Prostate gland (tissue), 2 donors: ENCODE results near the gene ZRANB2. TPM values are rescaled to one million over a fixed set of nuclear protein-coding genes. Genes with fewer than 3 reads are reported as not detected.

Experiments used
- DNase-seq: peaks from one replicate; pipeline ENCODE4 v3.0.0-alpha.2; 2019; ENCODE audit warnings: low spot score
- H3K27ac ChIP-seq, 2 donors: fragments of 200-600 bp; sonication (generic); 2 replicates each; pipeline ENCODE4 v1.5.1; 2017 to 2019
- H3K27me3 ChIP-seq: fragments of 200-600 bp; sonication (generic); replicated peaks from 2 replicates; pipeline ENCODE4 v1.5.1; 2019; ENCODE audit not compliant: insufficient read depth
- H3K36me3 ChIP-seq, 2 donors: fragments of 200-600 bp; sonication (generic); 1 replicate in 1 of 2; 2 replicates in 1 of 2; pipeline versions ENCODE4 v1.5.1 to v1.8.1; 2017 to 2019
- H3K4me1 ChIP-seq: fragments of 200-600 bp; sonication (generic); replicated peaks from 2 replicates; pipeline ENCODE4 v1.5.1; 2019
- H3K4me3 ChIP-seq, 2 donors: fragments of 200-600 bp; sonication (generic); 2 replicates each; pipeline ENCODE4 v1.5.1; 2017 to 2019
- H3K9me3 ChIP-seq: fragments of 200-600 bp; sonication (generic); 2 replicates; pipeline ENCODE4 v1.5.1; 2017
- POLR2A ChIP-seq: fragments of 450-650 bp; IDR thresholded peaks from one replicate; pipeline ENCODE4 v1.6.1; 2016; ENCODE audit warnings: antibody characterized with exemption, mild to moderate bottlenecking
- POLR2AphosphoS5 ChIP-seq: sonication (generic); formaldehyde crosslinking; IDR thresholded peaks from one replicate; pipeline ENCODE4 v1.6.1; 2017; ENCODE audit warnings: antibody characterized with exemption
- WGBS: methylation state at CpG from one replicate; pipeline ENCODE4 v1.1.5; 2018; 5-methylcytosine and 5-hydroxymethylcytosine counted together
- intact Hi-C: fragments of 100-400 bp; cut with DNase I; formaldehyde crosslinking; loops from one replicate; pipeline ENCODE4 v1.14.2; 2022
- total RNA-seq, 2 donors: library from RNA; depleted of rRNA; stranded (reverse); fragments of >200 nt; gene quantifications; one replicate each; pipeline ENCODE4 v1.1.0, GENCODE V29; 2016
- TF ChIP-seq, protein P1 (sequence below), 4 experiments: fragments of 200-600 bp in 2 of 4; fragments of 450-650 bp in 2 of 4; sonication (generic) in 2 of 4; IDR thresholded peaks; 1 replicate in 3 of 4; 2 replicates in 1 of 4; pipeline ENCODE4 v1.5.1; 2016 to 2019; ENCODE audit warnings: antibody characterized with exemption in 4 of 4, mild to moderate bottlenecking in 2 of 4, moderate library complexity in 2 of 4

Gene ZRANB2
- total RNA-seq, 2 donors from 2014 or later = 39.9 to 72.8 TPM

- no peaks in the 10 kb centered on the region for H3K27me3 ChIP-seq
- no peak for TF ChIP-seq POLR2AphosphoS5
- TF ChIP-seq, protein P1, sequence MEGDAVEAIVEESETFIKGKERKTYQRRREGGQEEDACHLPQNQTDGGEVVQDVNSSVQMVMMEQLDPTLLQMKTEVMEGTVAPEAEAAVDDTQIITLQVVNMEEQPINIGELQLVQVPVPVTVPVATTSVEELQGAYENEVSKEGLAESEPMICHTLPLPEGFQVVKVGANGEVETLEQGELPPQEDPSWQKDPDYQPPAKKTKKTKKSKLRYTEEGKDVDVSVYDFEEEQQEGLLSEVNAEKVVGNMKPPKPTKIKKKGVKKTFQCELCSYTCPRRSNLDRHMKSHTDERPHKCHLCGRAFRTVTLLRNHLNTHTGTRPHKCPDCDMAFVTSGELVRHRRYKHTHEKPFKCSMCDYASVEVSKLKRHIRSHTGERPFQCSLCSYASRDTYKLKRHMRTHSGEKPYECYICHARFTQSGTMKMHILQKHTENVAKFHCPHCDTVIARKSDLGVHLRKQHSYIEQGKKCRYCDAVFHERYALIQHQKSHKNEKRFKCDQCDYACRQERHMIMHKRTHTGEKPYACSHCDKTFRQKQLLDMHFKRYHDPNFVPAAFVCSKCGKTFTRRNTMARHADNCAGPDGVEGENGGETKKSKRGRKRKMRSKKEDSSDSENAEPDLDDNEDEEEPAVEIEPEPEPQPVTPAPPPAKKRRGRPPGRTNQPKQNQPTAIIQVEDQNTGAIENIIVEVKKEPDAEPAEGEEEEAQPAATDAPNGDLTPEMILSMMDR (IDR thresholded peaks at IDR 0.05) = no peak
- TF ChIP-seq POLR2A = no peak
- intact Hi-C loops = no loop called here
- H3K36me3 ChIP-seq = no peaks in the 10 kb centered on the region
- no peak overlapping the region for H3K4me3 ChIP-seq
- H3K4me1 ChIP-seq = no peaks in the 10 kb centered on the region
- H3K27ac ChIP-seq = no peak overlapping the region
- no peak for DNase-seq
- no peaks in the 10 kb centered on the region for H3K9me3 ChIP-seq
Observed at GRCh38 chr1:71039661-71040262, 41.1 kb downstream of the ZRANB2 start.

DNA sequence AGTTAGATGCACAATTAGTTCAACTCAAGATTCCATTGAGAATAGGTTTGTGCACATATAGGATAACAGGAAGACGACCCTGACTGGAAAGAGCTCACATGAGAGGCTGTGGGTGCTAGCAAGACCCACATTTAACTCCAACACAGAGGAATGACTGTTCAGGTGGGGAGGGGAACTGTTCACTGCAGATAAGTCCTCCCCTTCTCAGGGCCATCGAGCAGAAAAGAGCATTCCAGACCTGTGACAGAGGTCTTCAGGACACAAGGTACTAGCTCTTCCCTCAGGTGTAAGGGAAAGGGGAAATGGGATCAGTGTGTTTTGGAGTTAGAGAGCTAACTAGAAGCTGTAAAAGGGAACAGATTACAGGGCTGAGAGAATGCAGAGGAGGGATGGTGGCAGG lies 41.9 kb downstream of the ZRANB2 start:
- Histone ChIP-seq H3K4me3 (no peak overlapping the region), H3K36me3 (no peaks in the 10 kb centered on the region), H3K4me1 (no peaks in the 10 kb centered on the region), H3K27me3 (no peaks in the 10 kb centered on the region), H3K9me3 (no peaks in the 10 kb centered on the region), H3K27ac (no peak overlapping the region)
- DNase-seq = no peak
- WGBS = 71% methylated on average over 2 of the region's 2 CpGs
- intact Hi-C loops = no loop called here
- TF ChIP-seq POLR2AphosphoS5 (no peak), POLR2A (no peak)
- TF ChIP-seq, protein P1 (IDR thresholded peaks at IDR 0.05) = no peak

- Histone ChIP-seq H3K4me3 (no peak overlapping the region), H3K36me3 (no peaks in the 10 kb centered on the region), H3K27me3 (no peaks in the 10 kb centered on the region), H3K9me3 (no peaks in the 10 kb centered on the region), H3K4me1 (no peaks in the 10 kb centered on the region), H3K27ac (no peak overlapping the region)
- WGBS = 68% methylated on average over 2 of the region's 2 CpGs
- no peak for DNase-seq
- no peak for TF ChIP-seq POLR2A
- TF ChIP-seq POLR2AphosphoS5 = no peak
- TF ChIP-seq, protein P1 (IDR thresholded peaks at IDR 0.05) = no peak
- intact Hi-C loops = no loop called here
Observed at GRCh38 chr1:71037829-71038620, 42.8 kb downstream of the ZRANB2 start.

DNA sequence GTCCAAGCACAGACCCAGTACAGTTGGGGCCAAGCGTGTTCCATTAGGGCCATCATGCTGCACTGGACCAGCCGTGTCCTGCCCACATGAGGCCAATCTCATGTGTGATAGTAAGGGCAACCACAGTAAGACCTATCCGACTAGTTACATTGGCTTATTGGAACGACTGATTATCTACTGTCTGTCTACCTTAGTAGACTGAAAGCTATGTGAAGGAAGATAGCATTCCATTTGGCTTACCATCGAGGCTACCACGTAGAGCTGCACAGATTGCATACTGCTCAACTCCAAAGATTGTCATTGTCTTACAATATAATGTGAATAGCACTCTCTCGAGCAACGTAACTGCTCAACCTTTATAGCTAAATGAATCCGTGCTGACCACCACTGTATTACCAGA lies 43.8 kb downstream of the ZRANB2 start:
- TF ChIP-seq, protein P1 (IDR thresholded peaks at IDR 0.05) = no peak
- TF ChIP-seq POLR2AphosphoS5 = no peak
- TF ChIP-seq POLR2A = no peak
- intact Hi-C loops = no loop called here
- Histone ChIP-seq H3K36me3 (no peaks in the 10 kb centered on the region), H3K4me3 (no peak overlapping the region), H3K9me3 (no peaks in the 10 kb centered on the region), H3K27me3 (no peaks in the 10 kb centered on the region), H3K27ac (no peak overlapping the region), H3K4me1 (no peaks in the 10 kb centered on the region)
- 96% methylated on average over 9 of the region's 9 CpGs for WGBS
- DNase-seq = no peak

DNA sequence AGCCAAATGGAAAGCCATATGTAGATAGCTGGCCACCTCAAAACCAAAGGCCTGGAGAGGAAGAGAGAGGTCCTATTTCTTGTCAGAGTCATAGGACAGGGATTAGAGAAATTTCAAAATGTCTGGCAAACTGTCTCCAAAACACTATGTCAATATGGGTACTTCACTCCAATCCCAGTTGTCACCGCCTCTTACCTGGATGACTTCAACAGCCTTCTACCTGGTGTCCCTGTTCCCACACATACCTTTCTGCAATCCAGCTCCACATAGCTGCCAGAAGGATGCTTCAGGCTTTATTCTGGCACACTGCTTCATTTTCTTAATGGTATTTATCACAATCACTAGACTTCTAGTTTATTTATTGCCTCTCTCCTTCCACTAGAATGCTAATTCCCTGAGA lies 47.7 kb downstream of the ZRANB2 start:
- TF ChIP-seq POLR2AphosphoS5 (no peak), POLR2A (no peak)
- TF ChIP-seq, protein P1 (IDR thresholded peaks at IDR 0.05) = no peak
- WGBS = 95% methylated on average over 1 of the region's 1 CpG
- no peaks in the 10 kb centered on the region for H3K9me3 ChIP-seq
- no peak overlapping the region for H3K4me3 ChIP-seq
- no peaks in the 10 kb centered on the region for H3K27me3 ChIP-seq
- intact Hi-C loops = no loop called here
- no peaks in the 10 kb centered on the region for H3K4me1 ChIP-seq
- no peak overlapping the region for H3K27ac ChIP-seq
- no peaks in the 10 kb centered on the region for H3K36me3 ChIP-seq
- no peak for DNase-seq
